Astrocyte (in vitro differentiated cells and primary cell): ENCODE measurements around the gene ST3GAL2. TPM values are rescaled to one million over a fixed set of nuclear protein-coding genes. Genes with fewer than 3 reads are reported as not detected.

Source experiments
- DNase-seq: peaks from one replicate; pipeline ENCODE4 v3.0.0-alpha.2; 2010; ENCODE audit warnings: low read depth
- FAIRE-seq: peaks from 2 replicates; lab custom pipeline; 2011; peaks lifted over from hg19 to GRCh38; lab: Jason Lieb, UNC
- H2AFZ ChIP-seq: 2 replicates; pipeline ENCODE4 v1.6.0; 2012; ENCODE audit warnings: low read depth, low read length, inconsistent platforms
- H3K27ac ChIP-seq: 2 replicates; pipeline ENCODE4 v1.5.1; 2011; ENCODE audit warnings: low read depth, low read length, inconsistent platforms
- H3K27me3 ChIP-seq: 2 replicates; pipeline ENCODE4 v1.6.0; 2011; ENCODE audit warnings: low read length, inconsistent platforms; ENCODE audit not compliant: insufficient read depth
- H3K36me3 ChIP-seq: 2 replicates; pipeline ENCODE4 v1.5.1; 2011; ENCODE audit warnings: low read length, inconsistent platforms; ENCODE audit not compliant: insufficient read depth
- H3K4me1 ChIP-seq: 2 replicates; pipeline ENCODE4 v1.5.1; 2011; ENCODE audit warnings: low read length, inconsistent platforms; ENCODE audit not compliant: insufficient read depth
- H3K4me2 ChIP-seq: 2 replicates; pipeline ENCODE4 v1.6.0; 2012; ENCODE audit warnings: low read length, inconsistent platforms
- H3K4me3 ChIP-seq: 2 replicates; pipeline ENCODE4 v1.5.1; 2011; ENCODE audit warnings: low read depth, mild to moderate bottlenecking, low read length, inconsistent platforms; ENCODE audit not compliant: insufficient read depth
- H3K79me2 ChIP-seq: 2 replicates; pipeline ENCODE4 v1.6.0; 2012; ENCODE audit warnings: mild to moderate bottlenecking, low read length, inconsistent platforms; ENCODE audit not compliant: insufficient read depth
- H3K9ac ChIP-seq: 2 replicates; pipeline ENCODE4 v1.6.0; 2012; ENCODE audit warnings: mild to moderate bottlenecking, low read length, inconsistent platforms
- H3K9me3 ChIP-seq: 2 replicates; pipeline ENCODE4 v1.5.1; 2012; ENCODE audit warnings: low read depth, mild to moderate bottlenecking, low read length, inconsistent platforms; ENCODE audit not compliant: insufficient read depth
- H4K20me1 ChIP-seq: 2 replicates; pipeline ENCODE4 v1.6.0; 2012; ENCODE audit warnings: low read length, inconsistent platforms; ENCODE audit not compliant: insufficient read depth
- H3K27ac Mint-ChIP-seq: one replicate; pipeline ENCODE4 v1.8.0; 2021; ENCODE audit warnings: mild to moderate bottlenecking, mixed read lengths; ENCODE audit not compliant: unreplicated experiment
- H3K27me3 Mint-ChIP-seq: one replicate; pipeline ENCODE4 v1.8.0; 2021; ENCODE audit warnings: low read depth, mixed read lengths; ENCODE audit not compliant: unreplicated experiment
- H3K36me3 Mint-ChIP-seq: one replicate; pipeline ENCODE4 v1.8.0; 2021; ENCODE audit warnings: low read depth, mixed read lengths; ENCODE audit not compliant: unreplicated experiment
- H3K4me1 Mint-ChIP-seq: one replicate; pipeline ENCODE4 v1.8.0; 2021; ENCODE audit warnings: low read depth, mixed read lengths; ENCODE audit not compliant: unreplicated experiment
- H3K4me3 Mint-ChIP-seq: one replicate; pipeline ENCODE4 v1.8.0; 2021; ENCODE audit warnings: mild to moderate bottlenecking, moderate library complexity, mixed read lengths; ENCODE audit not compliant: unreplicated experiment
- H3K9me3 Mint-ChIP-seq: one replicate; pipeline ENCODE4 v1.8.0; 2021; ENCODE audit warnings: mild to moderate bottlenecking, mixed read lengths; ENCODE audit not compliant: unreplicated experiment
- CTCF ChIP-seq: IDR thresholded peaks from 2 replicates; pipeline ENCODE4 v1.5.1; 2011; ENCODE audit warnings: low read depth, mild to moderate bottlenecking, inconsistent platforms, low read length, moderate library complexity; ENCODE audit not compliant: insufficient read depth
- EZH2 ChIP-seq: IDR thresholded peaks from 2 replicates; pipeline ENCODE4 v1.6.1; 2012; ENCODE audit warnings: mild to moderate bottlenecking, low read length, inconsistent platforms; ENCODE audit not compliant: insufficient read depth
- total RNA-seq: library from RNA; stranded (reverse); gene quantifications from 2 replicates; pipeline ENCODE4 v1.2.1, GENCODE V29; 2021

ST3GAL2 gene
- total RNA-seq, 1 donor from 2014 or later: 108 TPM

GRCh38 chr16:70466805-70467076 is 27.8 kb upstream of the ST3GAL2 start:
- FAIRE-seq (no peak), DNase-seq (no peak)
- Mint-ChIP-seq H3K9me3 (no peaks in the 10 kb centered on the region), H3K4me1 (no peaks in the 10 kb centered on the region), H3K36me3 (peaks cover 11% of the 10 kb centered on the region), H3K4me3 (no peak overlapping the region), H3K27ac (no peak overlapping the region), H3K27me3 (peaks cover 2% of the 10 kb centered on the region)
- no peaks in the 10 kb centered on the region for H4K20me1 ChIP-seq
- no peaks in the 10 kb centered on the region for H3K27me3 ChIP-seq
- no peak overlapping the region for H3K4me2 ChIP-seq
- H3K4me3 ChIP-seq: no peak overlapping the region
- H3K4me1 ChIP-seq: no peaks in the 10 kb centered on the region
- no peaks in the 10 kb centered on the region for H3K79me2 ChIP-seq
- H3K36me3 ChIP-seq: no peaks in the 10 kb centered on the region
- no peak for TF ChIP-seq CTCF
- TF ChIP-seq EZH2: no peak
- no peak overlapping the region for H3K9ac ChIP-seq
- no peak overlapping the region for H3K27ac ChIP-seq
- no peaks in the 10 kb centered on the region for H3K9me3 ChIP-seq
- H2AFZ ChIP-seq: no peak overlapping the region

- no peak for FAIRE-seq
- H3K4me3 Mint-ChIP-seq: no peak overlapping the region
Measured at GRCh38 chr16:70465999-70466804, 27.3 kb upstream of the ST3GAL2 start.

More at GRCh38 chr16:70465999-70466804, 27.3 kb upstream of the ST3GAL2 start:
- Histone ChIP-seq H3K4me3 (no peak overlapping the region), H4K20me1 (no peaks in the 10 kb centered on the region), H3K9me3 (no peaks in the 10 kb centered on the region), H3K4me1 (no peaks in the 10 kb centered on the region), H3K4me2 (no peak overlapping the region), H2AFZ (no peak overlapping the region), H3K36me3 (no peaks in the 10 kb centered on the region), H3K27me3 (no peaks in the 10 kb centered on the region), H3K27ac (no peak overlapping the region), H3K9ac (no peak overlapping the region), H3K79me2 (no peaks in the 10 kb centered on the region)
- no peak for DNase-seq
- Mint-ChIP-seq H3K4me1 (peaks cover 1% of the 10 kb centered on the region), H3K27me3 (peaks cover 2% of the 10 kb centered on the region), H3K36me3 (peaks cover 11% of the 10 kb centered on the region), H3K27ac (no peak overlapping the region), H3K9me3 (no peaks in the 10 kb centered on the region)
- TF ChIP-seq CTCF (no peak), EZH2 (no peak)
